Articular chondrocyte of knee joint (primary cell): ENCODE measurements around the gene MAP4K1. TPM values are rescaled to one million over a fixed set of nuclear protein-coding genes. Genes with fewer than 3 reads are reported as not detected.

Experiments
- total RNA-seq: library from RNA; depleted of rRNA; stranded (reverse); fragments of >200 nt; gene quantifications from 2 replicates; pipeline ENCODE4 v1.2.3, GENCODE V29; 2012

Gene MAP4K1
- 0.86 TPM in 1 of 2 replicates, not detected in the other for total RNA-seq

GRCh38 chr19:38617764-38618589, at the start of gene MAP4K1:
TSS of gene MAP4K1 (minus strand) at chr19:38617953. CDS start at chr19:38617895, 58 bp downstream.

GRCh38 chr19:38647368-38647965, 29.7 kb upstream of the MAP4K1 start, which contains the start of gene ACTN4:
TSS of gene ACTN4 (plus strand) at chr19:38647649. CDS start at chr19:38647746, 97 bp downstream.

GRCh38 chr19:38618590-38619360, 1.0 kb upstream of the MAP4K1 start, which contains the start of gene EIF3K:
TSS of gene EIF3K (plus strand) at chr19:38619188. CDS start at chr19:38619269, 81 bp downstream.

Other genes starting within 250 kb of the MAP4K1 start
- gene PSMD8, start 243.4 kb downstream of the MAP4K1 start, total RNA-seq: 201 and 242 TPM in 2 replicates
- 0.39 and 0.54 TPM in 2 replicates for gene GGN, start 229.9 kb downstream of the MAP4K1 start, total RNA-seq
- gene SPRED3, start 229.3 kb downstream of the MAP4K1 start, total RNA-seq: 2.2 and 2.6 TPM in 2 replicates
- gene FAM98C, start 214.9 kb downstream of the MAP4K1 start, total RNA-seq: 10.7 and 10.9 TPM in 2 replicates
- gene RASGRP4, start 191.7 kb downstream of the MAP4K1 start, total RNA-seq: not detected in 2 replicates
- gene RYR1, start 184.3 kb downstream of the MAP4K1 start, total RNA-seq: 0.39 and 0.65 TPM in 2 replicates
- gene EIF3K, start 1.2 kb upstream of the MAP4K1 start, total RNA-seq: 297 and 356 TPM in 2 replicates
- gene ACTN4, start 29.7 kb upstream of the MAP4K1 start, total RNA-seq: 353 and 412 TPM in 2 replicates
- gene CAPN12, start 126.5 kb upstream of the MAP4K1 start, total RNA-seq: 0.13 and 0.43 TPM in 2 replicates
- gene LGALS7, start 155.6 kb upstream of the MAP4K1 start, total RNA-seq: not detected in 2 replicates
- not detected in 2 replicates for gene LGALS7B, start 171.2 kb upstream of the MAP4K1 start, total RNA-seq
- gene LGALS4, start 195.0 kb upstream of the MAP4K1 start, total RNA-seq: 0.22 TPM in 1 of 2 replicates, not detected in the other
- gene ECH1, start 213.8 kb upstream of the MAP4K1 start, total RNA-seq: 27.8 and 28.0 TPM in 2 replicates
- 240 and 255 TPM in 2 replicates for gene HNRNPL, start 232.0 kb upstream of the MAP4K1 start, total RNA-seq